Caco-2 (cell line): Measurements from ENCODE around the gene RNF207. TPM values are rescaled to one million over a fixed set of nuclear protein-coding genes. Genes with fewer than 3 reads are reported as not detected.

ENCODE experiments used
- BruUV-seq: library from RNA; stranded (reverse); fragments of 400-500 nt; replicated peaks from 2 replicates; lab custom pipeline; 2021; lab: Mats Ljungman, UMichigan
- CTCF ChIA-PET: fragments of 300-600 bp; sonication (Branson Sonifier 250); formaldehyde crosslinking; loops from one replicate; lab custom pipeline; 2022; ENCODE audit warnings: antibody characterized with exemption; lab: Charles Lee
- POLR2A ChIA-PET: fragments of 300-600 bp; sonication (Branson Sonifier 250); formaldehyde crosslinking; loops from one replicate; lab custom pipeline; 2022; ENCODE audit warnings: antibody characterized with exemption; lab: Charles Lee
- DNase-seq, 2 experiments: peaks; one replicate each; pipeline versions ENCODE4 v3.0.0 to v3.0.0-alpha.2; 2020 to 2022
- H3K27me3 ChIP-seq: replicated peaks from 2 replicates; pipeline ENCODE4 v1.6.0; 2011; ENCODE audit warnings: low read length; ENCODE audit not compliant: control insufficient read depth, insufficient read depth
- H3K36me3 ChIP-seq: 2 replicates; pipeline ENCODE4 v1.5.1; 2011; ENCODE audit warnings: low read length; ENCODE audit not compliant: control insufficient read depth, insufficient read depth
- H3K4me1 ChIP-seq: fragments of 250-450 bp; sonication (Bioruptor Pico); 2 replicates; pipeline ENCODE4 v1.5.1; 2020; ENCODE audit warnings: mild to moderate bottlenecking
- H3K4me3 ChIP-seq: 2 replicates; pipeline ENCODE4 v1.5.1; 2011; ENCODE audit warnings: low read depth, mild to moderate bottlenecking, control low read depth, low read length
- H3K9me3 ChIP-seq: fragments of 250-450 bp; sonication (Bioruptor Pico); 2 replicates; pipeline ENCODE4 v1.5.1; 2020; ENCODE audit warnings: mild to moderate bottlenecking, moderate library complexity
- H3K27ac Mint-ChIP-seq: one replicate; pipeline ENCODE4 v1.8.0; 2022; ENCODE audit warnings: mixed read lengths; ENCODE audit not compliant: unreplicated experiment
- H3K27me3 Mint-ChIP-seq: one replicate; pipeline ENCODE4 v1.8.0; 2022; ENCODE audit warnings: mixed read lengths; ENCODE audit not compliant: insufficient read depth, unreplicated experiment
- H3K36me3 Mint-ChIP-seq: one replicate; pipeline ENCODE4 v1.8.0; 2022; ENCODE audit warnings: mild to moderate bottlenecking, mixed read lengths; ENCODE audit not compliant: insufficient read depth, unreplicated experiment
- H3K4me1 Mint-ChIP-seq: one replicate; pipeline ENCODE4 v1.8.0; 2022; ENCODE audit warnings: low read depth, mixed read lengths; ENCODE audit not compliant: unreplicated experiment
- H3K4me3 Mint-ChIP-seq: one replicate; pipeline ENCODE4 v1.8.0; 2022; ENCODE audit warnings: mild to moderate bottlenecking, moderate library complexity, mixed read lengths; ENCODE audit not compliant: unreplicated experiment
- H3K9me3 Mint-ChIP-seq: one replicate; pipeline ENCODE4 v1.8.0; 2022; ENCODE audit warnings: mixed read lengths; ENCODE audit not compliant: unreplicated experiment
- CTCF ChIP-seq, 2 experiments: fragments of 200-600 bp in 1 of 2; IDR thresholded peaks; 1 replicate in 1 of 2; 2 replicates in 1 of 2; pipeline versions ENCODE4 v1.5.1 to v1.8.0; 2011 to 2022; ENCODE audit warnings: antibody characterized with exemption in 1 of 2, control low read depth in 1 of 2, inconsistent platforms in 1 of 2, low read depth in 1 of 2, low read length in 1 of 2, mild to moderate bottlenecking in 1 of 2, moderate library complexity in 1 of 2; ENCODE audit not compliant: insufficient read depth in 1 of 2, severe bottlenecking in 1 of 2, unreplicated experiment in 1 of 2
- intact Hi-C: fragments of 100-400 bp; cut with micrococcal nuclease; formaldehyde crosslinking; loops from one replicate; pipeline ENCODE4 v1.10.0; 2022; ENCODE audit not compliant: unreplicated experiment
- total RNA-seq: library from RNA; stranded (reverse); gene quantifications from 2 replicates; pipeline ENCODE4 v1.2.3, GENCODE V29; 2022

The RNF207 gene
- total RNA-seq, 1 experiment from 2014 or later, result 27.4 TPM

- no peaks in the 10 kb centered on the region for H3K4me1 Mint-ChIP-seq
- ChIA-PET POLR2A (no interaction called here), CTCF (no interaction called here)
- BruUV-seq, result TSS peak; percentile 26
- H3K4me1 ChIP-seq, result peaks cover 34% of the 10 kb centered on the region
- H3K9me3 ChIP-seq, result no peaks in the 10 kb centered on the region
- intact Hi-C loops, result no loop called here
- no peaks in the 10 kb centered on the region for H3K27me3 ChIP-seq
- no peaks in the 10 kb centered on the region for H3K27me3 Mint-ChIP-seq
- H3K4me3 ChIP-seq, result no peak overlapping the region
- no peak overlapping the region for H3K4me3 Mint-ChIP-seq
- no peak overlapping the region for H3K27ac Mint-ChIP-seq
- peaks cover 50% of the 10 kb centered on the region for H3K36me3 Mint-ChIP-seq
- H3K36me3 ChIP-seq, result no peaks in the 10 kb centered on the region
- H3K9me3 Mint-ChIP-seq, result no peaks in the 10 kb centered on the region
- no peak for TF ChIP-seq CTCF (IDR thresholded peaks at IDR 0.05; ENCODE audit: insufficient read depth in 1 of 2, low read depth in 1 of 2, low read length in 1 of 2, severe bottlenecking in 1 of 2, unreplicated experiment in 1 of 2)
- no peak for DNase-seq
These were observed 15.4 kb downstream of the RNF207 start for GRCh38 chr1:6221210-6221784.

GRCh38 chr1:6222636-6223035 is 16.7 kb downstream of the RNF207 start:
- DNase-seq, result no peak
- Mint-ChIP-seq H3K27ac (no peak overlapping the region), H3K9me3 (no peaks in the 10 kb centered on the region), H3K36me3 (peaks cover 63% of the 10 kb centered on the region), H3K27me3 (no peaks in the 10 kb centered on the region), H3K4me1 (no peaks in the 10 kb centered on the region), H3K4me3 (no peak overlapping the region)
- no peak for TF ChIP-seq CTCF (IDR thresholded peaks at IDR 0.05; ENCODE audit: insufficient read depth in 1 of 2, low read depth in 1 of 2, low read length in 1 of 2, severe bottlenecking in 1 of 2, unreplicated experiment in 1 of 2)
- Histone ChIP-seq H3K4me3 (no peak overlapping the region), H3K4me1 (peaks cover 34% of the 10 kb centered on the region), H3K9me3 (no peaks in the 10 kb centered on the region), H3K36me3 (no peaks in the 10 kb centered on the region), H3K27me3 (no peaks in the 10 kb centered on the region)
- POLR2A ChIA-PET, result no interaction called here
- BruUV-seq, result no TSS peak
- CTCF ChIA-PET, result no interaction called here
- intact Hi-C loops, result no loop called here

- ChIA-PET POLR2A (interaction anchor here (0.6 kb wide), 2 partner anchors 122 to 387 kb away, joined by 3 read pairs; no protein-coding TSS in a partner anchor), CTCF (no interaction called here)
- Histone ChIP-seq H3K4me3 (no peak overlapping the region), H3K27me3 (no peaks in the 10 kb centered on the region), H3K36me3 (no peaks in the 10 kb centered on the region), H3K4me1 (peaks cover 34% of the 10 kb centered on the region), H3K9me3 (no peaks in the 10 kb centered on the region)
- Mint-ChIP-seq H3K27me3 (no peaks in the 10 kb centered on the region), H3K4me1 (no peaks in the 10 kb centered on the region), H3K27ac (no peak overlapping the region), H3K4me3 (no peak overlapping the region), H3K36me3 (peaks cover 64% of the 10 kb centered on the region), H3K9me3 (no peaks in the 10 kb centered on the region)
- TF ChIP-seq CTCF (IDR thresholded peaks at IDR 0.05; ENCODE audit: insufficient read depth in 1 of 2, low read depth in 1 of 2, low read length in 1 of 2, severe bottlenecking in 1 of 2, unreplicated experiment in 1 of 2), result no peak
- BruUV-seq, result TSS peak; percentile 32
- intact Hi-C loops, result no loop called here
- DNase-seq, result no peak
These were observed 17.7 kb downstream of the RNF207 start for GRCh38 chr1:6223617-6224016.
